NCI-H460 (cell line): ENCODE results near the gene RPL13. TPM values are rescaled to one million over a fixed set of nuclear protein-coding genes. Genes with fewer than 3 reads are reported as not detected.

Source experiments
- DNase-seq: peaks from one replicate; pipeline ENCODE4 v3.0.0-alpha.2; 2016; ENCODE audit warnings: low read depth; ENCODE audit errors: extremely low read depth
- small RNA-seq, 2 experiments: library from RNA; depleted of rRNA; stranded (forward); fragments of <200 nt; gene quantifications; one replicate each; pipeline ENCODE3, GENCODE V24; 2014
- total RNA-seq: library from RNA; depleted of rRNA; stranded (reverse); fragments of >200 nt; shearing (Covaris generic); gene quantifications from 2 replicates; pipeline ENCODE4 v1.2.3, GENCODE V29; 2014; rRNA removed

RPL13 gene
- total RNA-seq, 1 experiment from 2014 or later, result 6,150 TPM

DNA sequence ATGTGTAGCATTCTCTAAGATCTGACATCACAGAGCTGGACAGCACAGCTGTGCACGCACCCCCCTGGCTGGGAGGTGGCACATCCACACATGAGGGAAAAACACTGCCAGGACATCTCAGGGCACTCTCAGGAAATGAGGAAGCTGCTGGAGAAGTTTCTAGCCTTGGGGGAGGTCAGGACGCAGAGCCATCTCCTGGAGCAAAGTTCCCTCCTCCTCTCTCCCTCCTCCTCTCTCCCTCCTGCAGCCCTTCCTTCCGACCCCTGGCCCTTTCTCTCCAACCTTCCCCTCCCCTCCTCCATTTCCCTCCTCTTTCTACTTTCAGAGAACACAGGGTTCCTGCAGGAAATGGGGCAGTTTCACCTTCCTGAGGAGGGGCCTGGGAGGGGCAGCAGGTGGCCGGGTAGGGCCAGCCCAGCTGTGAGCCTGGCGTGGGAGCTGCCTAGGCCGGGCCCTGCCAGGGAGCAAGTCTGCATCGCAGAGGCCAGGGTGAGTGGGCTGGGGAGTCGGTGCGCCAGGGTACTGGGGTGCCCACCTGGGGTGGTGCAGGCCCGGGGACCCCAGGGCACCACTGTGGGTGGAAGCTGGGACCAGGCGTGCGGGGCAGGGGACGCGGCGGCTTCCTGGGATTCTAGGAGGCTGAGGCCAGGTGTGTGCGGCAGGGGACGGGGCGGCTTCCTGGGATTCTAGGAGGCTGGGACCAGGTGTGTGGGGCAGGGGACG lies 52.9 kb downstream of the RPL13 start, which contains the start of gene DPEP1:
Gene DPEP1 (plus strand): TSS at position 412 of the 723 bp plus-strand sequence. CDS start 16,769 bp downstream, outside the sequence.
- no peak for DNase-seq

DNA sequence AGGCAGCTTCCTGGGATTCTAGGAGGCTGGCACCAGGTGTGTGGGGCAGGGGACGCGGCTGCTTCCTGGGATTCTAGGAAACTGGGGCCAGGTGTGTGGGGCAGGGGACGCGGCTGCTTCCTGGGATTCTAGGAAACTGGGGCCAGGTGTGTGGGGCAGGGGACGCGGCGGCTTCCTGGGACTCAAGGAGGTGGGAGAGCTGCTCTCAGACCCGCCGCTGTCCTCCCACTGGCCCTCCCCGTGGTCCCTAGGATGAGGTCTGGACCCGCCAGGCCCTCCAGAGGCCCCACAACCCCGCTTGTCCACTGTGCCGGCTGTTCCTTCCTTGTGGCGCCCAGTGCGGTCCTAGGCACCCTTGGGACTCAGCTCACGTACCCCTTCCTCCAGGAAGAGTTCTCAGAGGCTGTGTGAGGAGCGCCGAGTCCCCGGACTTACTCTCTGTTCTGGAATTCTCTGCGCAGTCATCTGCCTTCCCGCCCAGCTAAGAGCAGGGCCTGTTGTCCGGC lies 53.5 kb downstream of the RPL13 start:
- no peak for DNase-seq

Small RNA genes within 50 kb of the gene (small RNA-seq; reads per million reads assigned to genes)
- 0 reads per million in 2 experiments for gene SNORD68

Other genes starting within 250 kb of the RPL13 start
- gene ANKRD11, start 70.1 kb upstream of the RPL13 start, total RNA-seq, result 49.2 and 56.1 TPM in 2 replicates
- gene SPG7, start 52.3 kb upstream of the RPL13 start, total RNA-seq, result 68.3 and 94.2 TPM in 2 replicates
- 38.5 and 43.1 TPM in 2 replicates for gene CPNE7, start 15.1 kb downstream of the RPL13 start, total RNA-seq
- gene DPEP1, start 53.0 kb downstream of the RPL13 start, total RNA-seq, result 0.17 TPM in 1 of 2 replicates, not detected in the other
- 47.8 and 51.3 TPM in 2 replicates for gene CHMP1A, start 97.0 kb downstream of the RPL13 start, total RNA-seq
- 4.0 and 4.8 TPM in 2 replicates for gene SPATA33, start 97.2 kb downstream of the RPL13 start, total RNA-seq
- gene CDK10, start 126.0 kb downstream of the RPL13 start, total RNA-seq, result 30.2 and 42.3 TPM in 2 replicates
- gene SPATA2L, start 141.0 kb downstream of the RPL13 start, total RNA-seq, result 14.4 and 14.9 TPM in 2 replicates
- 5.7 and 6.3 TPM in 2 replicates for gene VPS9D1, start 160.2 kb downstream of the RPL13 start, total RNA-seq
- 15.5 and 18.0 TPM in 2 replicates for gene ZNF276, start 160.9 kb downstream of the RPL13 start, total RNA-seq